G401.6 (cell line): ENCODE results near the gene SPSB3.

Source experiments
- FAIRE-seq: peaks from 2 replicates; lab custom pipeline; 2012; peaks lifted over from hg19 to GRCh38; lab: Jason Lieb, UNC

The SPSB3 gene

DNA sequence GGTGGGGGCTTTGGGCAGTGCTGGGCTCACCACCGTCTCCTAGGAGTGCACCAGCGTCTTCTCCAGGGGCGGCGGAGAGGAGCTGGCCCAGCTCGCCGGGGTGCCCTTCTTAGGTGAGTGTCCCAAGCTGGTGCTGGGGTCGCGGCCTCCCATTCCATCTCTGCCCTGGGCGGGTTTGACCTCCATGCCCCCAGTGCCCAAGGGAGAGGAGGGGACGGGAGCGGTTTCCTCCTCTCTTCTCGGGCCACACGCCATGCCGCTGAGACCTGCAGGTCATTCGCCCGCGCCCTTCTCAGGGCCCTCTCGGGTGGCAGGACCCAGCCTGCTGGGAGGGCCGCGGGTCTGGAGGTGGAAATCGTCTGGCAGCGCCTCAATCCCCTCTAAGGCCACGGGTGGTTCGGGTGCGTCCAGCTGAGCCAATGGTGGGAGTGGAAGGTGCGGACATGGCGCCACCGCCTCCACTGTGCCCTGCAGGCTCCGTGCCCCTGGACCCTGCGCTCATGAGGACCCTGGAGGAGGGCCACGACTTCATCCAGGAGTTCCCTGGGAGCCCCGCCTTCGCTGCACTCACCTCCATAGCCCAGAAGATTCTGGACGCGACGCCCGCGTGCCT lies 5.8 kb upstream of the SPSB3 start:
- no peak for FAIRE-seq

GRCh38 chr16:1787322-1788094 lies 5.1 kb upstream of the SPSB3 start:
- no peak for FAIRE-seq

DNA sequence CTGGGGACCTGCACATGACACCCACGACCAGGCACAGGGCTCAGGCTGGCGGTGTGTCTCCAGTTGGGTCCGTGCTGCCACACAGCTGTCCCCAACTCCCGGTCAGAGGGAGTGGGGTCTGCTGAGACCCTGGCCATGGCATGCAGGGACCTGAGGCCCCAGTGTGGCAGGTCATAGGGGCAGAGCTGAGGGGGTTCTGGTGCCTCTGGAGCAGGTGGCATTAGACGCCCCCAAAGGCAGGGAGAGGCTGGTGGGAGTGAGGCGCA lies 4.6 kb upstream of the SPSB3 start:
- FAIRE-seq: no peak

- no peak for FAIRE-seq
Observed at GRCh38 chr16:1786242-1787055, 4.1 kb upstream of the SPSB3 start.

- FAIRE-seq: no peak
Observed at GRCh38 chr16:1785846-1786170, 3.4 kb upstream of the SPSB3 start.

GRCh38 chr16:1784977-1785845 lies 2.8 kb upstream of the SPSB3 start:
- FAIRE-seq: no peak

DNA sequence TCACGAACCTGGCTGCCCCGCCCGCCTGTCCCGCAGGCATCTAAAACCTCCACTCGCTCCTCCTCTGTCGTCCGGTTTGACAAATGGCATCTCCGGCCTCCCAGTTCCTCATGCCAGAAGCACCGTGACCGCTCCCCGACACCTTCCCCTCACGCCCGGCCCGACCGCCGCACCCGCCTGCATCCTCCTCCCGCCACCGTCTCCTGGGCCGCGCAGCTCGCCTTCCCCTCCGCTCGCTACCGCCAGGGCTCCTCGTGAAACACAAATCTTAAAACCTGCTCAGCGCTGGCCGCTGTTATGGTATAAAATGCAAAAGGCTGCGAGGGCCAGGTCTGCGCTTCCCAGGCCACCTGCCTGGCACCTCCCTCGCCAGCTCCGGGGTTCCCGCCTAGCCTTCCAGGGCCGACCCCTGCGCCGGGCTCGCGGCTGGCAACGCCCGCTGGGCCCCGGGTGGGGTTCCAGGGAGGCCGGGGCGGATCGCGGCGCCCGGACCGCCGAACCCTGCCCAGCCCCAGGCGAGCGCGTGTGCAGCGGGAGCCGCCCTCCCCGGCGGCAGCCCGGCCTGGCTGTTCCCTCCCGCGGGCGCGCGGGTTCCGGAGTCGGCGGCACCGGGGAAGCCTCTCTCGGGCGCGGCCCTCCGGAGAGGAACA lies 488 bp downstream of the SPSB3 start:
- no peak for FAIRE-seq

- no peak for FAIRE-seq
Observed at GRCh38 chr16:1781254-1781653, 1.1 kb downstream of the SPSB3 start.

GRCh38 chr16:1780677-1781072 lies 1.7 kb downstream of the SPSB3 start:
- FAIRE-seq: no peak

DNA sequence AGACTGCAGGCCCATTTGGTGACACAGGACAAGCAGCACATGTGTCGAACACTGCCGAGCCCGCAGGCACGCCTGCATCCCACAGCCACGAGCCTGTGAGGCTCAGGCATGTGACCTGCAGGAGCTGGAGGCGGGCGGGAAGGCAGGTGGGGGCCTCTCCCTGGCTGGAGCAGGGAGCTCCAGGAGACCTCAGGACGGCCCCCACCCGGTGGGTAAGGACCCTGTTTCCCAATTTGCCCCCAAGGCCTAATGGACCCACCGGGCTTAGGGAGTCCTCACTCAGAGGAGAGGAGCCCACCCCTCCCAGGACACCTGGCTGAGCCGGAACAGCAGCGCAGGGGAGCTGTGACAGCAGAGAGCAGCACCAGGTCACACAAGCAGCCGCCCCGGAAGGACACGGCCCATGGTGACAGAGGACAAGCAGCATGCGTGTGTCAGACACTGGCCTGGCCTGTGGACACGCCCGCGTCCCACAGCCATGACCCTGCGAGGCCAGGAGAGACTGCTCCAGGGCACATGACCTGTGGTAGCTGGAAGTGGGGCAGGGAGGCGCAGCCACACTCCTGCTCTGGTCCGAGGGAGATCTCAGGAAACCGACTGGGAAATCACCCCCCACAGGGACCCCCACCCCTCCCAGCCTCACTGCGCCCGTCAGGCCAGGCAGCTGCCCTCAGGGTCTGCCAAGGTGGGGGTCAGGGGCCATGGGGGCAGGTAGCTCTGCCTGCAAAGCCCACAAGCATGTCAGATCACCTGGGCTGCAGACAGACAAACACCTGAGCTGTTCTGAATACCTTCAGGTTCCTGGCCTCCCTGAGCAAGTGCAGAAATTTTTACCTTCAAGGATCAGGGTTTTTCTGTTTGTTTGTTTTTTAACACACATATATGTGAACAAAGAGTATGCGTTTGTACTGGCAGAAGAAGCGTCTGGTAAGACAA lies 2.4 kb downstream of the SPSB3 start:
- no peak for FAIRE-seq

DNA sequence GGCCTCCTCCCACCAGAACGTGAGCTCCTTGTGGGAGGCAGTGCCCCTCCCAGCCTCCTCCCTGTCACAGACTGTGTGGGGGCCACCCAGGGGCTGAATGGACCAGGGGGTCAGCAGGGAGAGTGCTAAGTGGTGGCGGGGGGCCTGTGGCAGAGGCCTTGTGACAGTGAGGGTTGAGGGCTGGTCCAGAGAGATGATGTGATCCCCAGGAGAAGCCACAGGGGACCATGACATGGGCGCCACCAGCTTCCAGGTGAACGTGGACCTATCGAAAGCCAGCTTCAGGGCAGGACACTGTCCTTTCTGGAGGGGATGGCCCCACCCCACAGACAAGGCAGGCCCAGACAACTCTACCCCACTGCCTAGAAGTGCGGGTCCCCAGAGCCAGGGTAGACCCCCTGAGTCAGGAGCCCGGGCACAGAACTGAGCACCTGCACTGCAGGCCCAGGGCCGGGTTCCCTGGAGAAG lies 3.1 kb downstream of the SPSB3 start:
- FAIRE-seq: no peak

DNA sequence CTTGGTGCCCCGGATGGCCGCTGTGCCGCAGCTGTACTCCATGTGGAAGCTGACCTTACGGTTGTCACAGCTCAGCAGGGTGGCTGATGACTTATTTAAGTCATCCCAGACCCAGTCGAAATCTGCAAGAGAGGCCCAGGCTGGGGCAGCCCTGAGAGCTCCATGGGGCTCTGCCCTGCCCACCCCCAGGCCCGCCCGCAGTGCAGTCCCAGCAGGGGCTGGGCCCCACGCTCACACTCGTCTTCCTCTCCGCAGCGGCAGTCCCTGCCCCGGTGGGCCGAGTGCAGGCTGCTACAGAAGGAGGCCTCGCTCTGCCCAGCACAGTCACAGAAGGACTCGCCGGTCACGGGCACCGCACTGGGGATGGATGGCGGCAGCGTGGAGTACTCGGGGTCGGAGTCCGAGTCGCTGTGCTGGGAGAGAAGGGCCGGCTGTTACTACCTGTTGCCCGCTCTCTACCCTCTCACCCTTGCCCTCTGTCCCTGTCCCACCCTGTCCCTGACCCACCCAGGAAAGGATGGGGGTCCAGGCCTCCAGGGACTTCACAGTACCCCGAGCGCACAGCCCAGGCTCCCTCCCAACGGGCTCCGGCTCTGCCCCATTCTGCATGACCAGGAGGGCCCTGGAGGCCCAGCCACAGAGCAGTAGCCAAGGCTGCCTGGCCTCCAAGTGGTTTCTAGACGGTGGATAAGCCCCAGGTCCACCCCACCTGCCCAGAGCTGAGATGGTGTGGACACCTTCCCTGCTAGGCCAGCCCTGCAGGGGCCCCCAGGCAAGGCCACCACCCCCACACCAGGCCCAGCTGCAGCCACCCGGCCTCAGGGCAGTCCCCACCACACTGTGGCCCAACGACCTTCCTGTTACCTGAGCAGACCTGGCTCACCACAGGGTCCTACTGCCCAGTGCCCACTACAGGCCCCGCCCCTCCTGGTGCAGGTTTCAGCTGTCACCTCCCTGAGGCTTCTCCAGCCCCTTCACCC lies 3.9 kb downstream of the SPSB3 start:
- no peak for FAIRE-seq

GRCh38 chr16:1777375-1778199 lies 4.8 kb downstream of the SPSB3 start:
- no peak for FAIRE-seq

GRCh38 chr16:1776991-1777374 lies 5.4 kb downstream of the SPSB3 start:
- FAIRE-seq: no peak

DNA sequence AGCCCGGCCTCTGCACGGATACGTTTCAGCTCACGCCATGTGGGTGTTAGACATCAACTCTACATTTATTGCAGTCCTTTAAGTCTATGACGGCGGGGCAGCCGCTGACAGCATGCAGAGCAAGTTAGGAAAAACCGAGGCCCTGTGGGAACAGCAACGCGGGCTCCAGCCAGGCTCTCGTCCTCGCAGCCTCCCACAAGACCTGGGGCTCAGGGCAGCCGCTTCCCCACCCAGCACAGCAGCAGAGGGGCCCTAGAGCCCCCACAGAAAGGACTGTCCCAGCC lies 5.8 kb downstream of the SPSB3 start:
- no peak for FAIRE-seq

DNA sequence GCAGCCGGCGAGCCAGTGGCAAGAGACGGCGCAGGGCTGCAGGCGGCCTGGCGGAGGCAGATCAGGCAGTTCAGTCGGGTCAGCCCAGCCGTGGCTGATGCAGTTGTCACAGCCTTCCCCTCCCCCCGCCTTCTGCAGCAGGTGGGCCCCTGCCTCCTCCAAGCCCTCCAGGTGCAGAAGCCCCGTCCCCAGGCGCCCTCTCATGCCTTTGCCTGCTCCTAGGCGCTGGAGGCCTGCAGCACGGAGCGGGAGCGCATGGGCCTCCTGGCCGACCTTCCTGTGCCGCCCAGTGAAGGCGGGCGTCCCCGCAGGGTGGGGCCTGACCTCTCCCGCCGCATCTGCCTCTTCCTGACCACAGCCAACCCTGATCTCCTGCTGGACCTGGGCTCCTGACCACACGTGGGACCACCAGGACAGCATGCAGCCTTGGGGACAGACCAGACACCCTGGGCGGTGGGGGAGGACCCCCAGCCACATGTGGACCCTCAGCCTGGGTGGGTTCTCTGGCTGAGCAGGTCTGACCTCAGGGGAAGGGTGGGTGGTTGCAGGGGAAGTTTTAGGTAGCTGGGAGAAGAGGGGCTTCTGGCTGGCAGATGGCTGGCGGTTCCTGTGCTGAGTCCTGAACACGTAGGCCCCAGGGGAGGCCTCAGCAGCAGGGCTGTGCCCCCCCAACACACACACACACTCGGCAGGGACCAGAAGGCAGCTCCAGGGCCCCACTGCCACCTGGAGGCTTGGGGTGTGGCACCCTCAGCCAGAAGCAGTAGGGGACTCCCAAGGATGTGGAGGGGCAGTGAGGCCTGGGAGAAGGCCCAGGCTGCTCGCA lies 6.3 kb downstream of the SPSB3 start:
- FAIRE-seq: no peak

DNA sequence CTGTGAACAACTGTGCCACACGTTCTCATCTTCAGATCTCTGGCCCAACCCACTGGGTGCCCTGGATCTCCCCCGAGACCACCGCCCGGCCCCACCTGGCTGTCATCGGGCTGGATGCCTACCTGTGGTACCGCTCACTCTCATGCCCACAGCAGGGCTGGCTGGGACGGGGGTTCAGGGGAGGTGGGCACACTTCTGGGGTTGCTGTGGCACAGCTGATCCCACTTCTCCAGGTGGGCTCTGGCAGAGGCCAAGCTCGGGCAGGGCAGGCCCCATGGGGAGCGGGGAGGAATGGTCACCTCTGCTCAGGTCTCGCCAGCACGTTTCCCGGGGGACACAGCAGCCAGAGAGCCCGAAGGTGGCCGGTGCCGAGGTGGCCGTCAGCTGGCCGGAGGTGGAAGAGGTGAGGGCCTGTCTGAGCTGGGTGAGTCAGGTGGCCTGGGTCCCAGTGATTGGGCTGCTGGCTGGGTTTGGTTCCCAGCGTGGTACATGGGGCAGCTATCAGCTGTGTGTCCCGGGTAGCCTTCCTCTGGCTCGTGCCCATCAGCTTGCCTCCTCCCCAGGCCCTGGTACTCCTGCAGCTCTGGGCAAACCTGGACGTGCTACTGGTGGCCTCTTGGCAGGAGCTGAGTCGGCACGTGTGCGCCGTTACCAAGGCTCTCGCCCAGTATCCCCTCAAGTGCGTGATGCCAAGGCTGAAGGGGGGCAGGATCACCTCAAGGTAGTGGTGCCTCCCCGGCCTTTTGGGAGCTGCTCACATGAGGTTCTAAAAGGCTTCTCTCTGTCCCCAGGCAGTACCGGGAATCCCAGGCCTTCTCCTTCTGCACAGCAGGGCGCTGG lies 7.1 kb downstream of the SPSB3 start:
- no peak for FAIRE-seq
